HepG2 (cell line): ENCODE results near the gene GAS1. TPM values are rescaled to one million over a fixed set of nuclear protein-coding genes. Genes with fewer than 3 reads are reported as not detected.

Experiments
- ATAC-seq: fragments of 200-7000 bp; cut with Tn5 transposase; 3 replicates; pipeline ENCODE4 v1.9.1; 2020; ENCODE audit warnings: mild to moderate bottlenecking, moderate library complexity
- BruUV-seq: library from RNA; stranded (reverse); fragments of 400-500 nt; replicated peaks from 2 replicates; lab custom pipeline; 2021; lab: Mats Ljungman, UMichigan
- CTCF ChIA-PET: fragments of 300-600 bp; formaldehyde crosslinking; extraction: SDS; loops from one replicate; lab custom pipeline; 2021; ENCODE audit warnings: low total read pairs, inconsistent platforms, low intra/inter-chr PET ratio; lab: Yijun Ruan, JAX
- POLR2A ChIA-PET: fragments of 350-600 bp; sonication (Branson Sonifier 250); formaldehyde crosslinking; loops from one replicate; lab custom pipeline; 2020; ENCODE audit warnings: antibody characterized with exemption, inconsistent platforms; lab: Yijun Ruan, JAX
- DNase-seq: peaks from one replicate; pipeline ENCODE4 v3.0.0-alpha.2; 2015; ENCODE audit warnings: low spot score
- FAIRE-seq: peaks from 3 replicates; lab custom pipeline; 2011; peaks lifted over from hg19 to GRCh38; lab: Jason Lieb, UNC
- H2AFZ ChIP-seq: one replicate; pipeline ENCODE4 v1.6.1; 2011; ENCODE audit warnings: low read length, inconsistent platforms
- H3K27ac ChIP-seq: fragments of 300-600 bp; 3 replicates; pipeline ENCODE4 v1.8.0; 2011; ENCODE audit warnings: mixed run types, mild to moderate bottlenecking, mixed read lengths, low read length, inconsistent platforms; ENCODE audit not compliant: insufficient read depth; ENCODE audit errors: extremely low read length
- H3K27me3 ChIP-seq, 2 experiments: fragments of 200-600 bp in 1 of 2; 2 replicates in 1 of 2; 3 replicates in 1 of 2; pipeline versions ENCODE4 v1.6.0 to v1.8.0; 2011; ENCODE audit warnings: low read length in 2 of 2, mild to moderate bottlenecking in 2 of 2, moderate library complexity in 2 of 2, inconsistent platforms in 1 of 2; ENCODE audit not compliant: insufficient read depth in 2 of 2, control insufficient read depth in 1 of 2
- H3K36me3 ChIP-seq, 2 experiments: fragments of 200-600 bp in 1 of 2; replicated peaks in 1 of 2; 2 replicates in 1 of 2; 3 replicates in 1 of 2; pipeline versions ENCODE4 v1.5.1 to v1.8.0; 2011; ENCODE audit warnings: low read length in 2 of 2, inconsistent platforms in 1 of 2; ENCODE audit not compliant: insufficient read depth in 2 of 2, control insufficient read depth in 1 of 2
- H3K4me1 ChIP-seq: 2 replicates; pipeline ENCODE4 v1.5.1; 2012; ENCODE audit warnings: low read length, inconsistent platforms; ENCODE audit not compliant: insufficient read depth
- H3K4me2 ChIP-seq: 2 replicates; pipeline ENCODE4 v1.6.0; 2011; ENCODE audit warnings: low read depth, low read length, inconsistent platforms
- H3K4me3 ChIP-seq, 3 experiments: fragments of 200-600 bp in 1 of 3; sonication (generic), shearing (Covaris generic) in 1 of 3; replicated peaks in 1 of 3; 2 replicates each; pipeline ENCODE4 v1.5.1; 2011 to 2016; ENCODE audit warnings: low read length in 3 of 3, inconsistent platforms in 2 of 3, low read depth in 2 of 3, mild to moderate bottlenecking in 2 of 3, control low read depth in 1 of 3, mixed read lengths in 1 of 3; ENCODE audit not compliant: insufficient read depth in 1 of 3
- H3K79me2 ChIP-seq: one replicate; pipeline ENCODE4 v1.6.1; 2011; ENCODE audit warnings: low read length, inconsistent platforms; ENCODE audit not compliant: insufficient read depth
- H3K9ac ChIP-seq: 2 replicates; pipeline ENCODE4 v1.6.0; 2011; ENCODE audit warnings: mild to moderate bottlenecking, low read depth, low read length, inconsistent platforms; ENCODE audit not compliant: insufficient read depth
- H3K9me3 ChIP-seq: 2 replicates; pipeline ENCODE4 v1.5.1; 2012; ENCODE audit warnings: mild to moderate bottlenecking, low read length
- H4K20me1 ChIP-seq: 2 replicates; pipeline ENCODE4 v1.6.0; 2011; ENCODE audit warnings: inconsistent platforms, mild to moderate bottlenecking, low read length, moderate library complexity; ENCODE audit not compliant: insufficient read depth
- ELF4 ChIP-seq: sonication (generic); formaldehyde crosslinking; IDR thresholded peaks from 2 replicates; pipeline ENCODE4 v1.5.0; 2020; ENCODE audit warnings: missing genetic modification reagents, mild to moderate bottlenecking, moderate library complexity, borderline replicate concordance
- FLYWCH1 ChIP-seq: sonication (generic); formaldehyde crosslinking; IDR thresholded peaks from 2 replicates; pipeline ENCODE4 v1.8.1; 2023; ENCODE audit warnings: mild to moderate bottlenecking, missing genetic modification reagents
- NR2F2 ChIP-seq: IDR thresholded peaks from 2 replicates; pipeline ENCODE4 v1.6.1; 2012; ENCODE audit warnings: low read depth, inconsistent platforms, borderline replicate concordance
- PPARG ChIP-seq: conservative IDR thresholded peaks from 2 replicates; pipeline ENCODE4 v1.6.1; 2016; ENCODE audit warnings: missing biosample characterization, missing genetic modification reagents
- RBAK ChIP-seq: sonication (generic); formaldehyde crosslinking; IDR thresholded peaks from 2 replicates; pipeline ENCODE4 v1.5.1; 2020; ENCODE audit warnings: mild to moderate bottlenecking, missing genetic modification reagents
- SKI ChIP-seq: fragments of 450-650 bp; IDR thresholded peaks from one replicate; pipeline ENCODE4 v1.6.1; 2018; ENCODE audit warnings: mild to moderate bottlenecking; ENCODE audit not compliant: partially characterized antibody
- ZNF160 ChIP-seq: sonication (generic); formaldehyde crosslinking; IDR thresholded peaks from 2 replicates; pipeline ENCODE4 v1.8.0; 2022; ENCODE audit warnings: mild to moderate bottlenecking, inconsistent platforms, missing genetic modification reagents
- WGBS: methylation state at CpG from one replicate; pipeline ENCODE4 v1.1.6; 2017; ENCODE audit warnings: low lambda C conversion rate; 5-methylcytosine and 5-hydroxymethylcytosine counted together
- in situ Hi-C: cut with HindIII; loops from 2 replicates; pipeline ENCODE4 v1.10.0; 2017; ENCODE audit warnings: low pct_unique_long_range_greater_than_20kb; ENCODE audit not compliant: extremely low pct_ligation_motif_present
- intact Hi-C: fragments of 100-400 bp; cut with micrococcal nuclease; formaldehyde crosslinking; loops from one replicate; pipeline ENCODE4 v1.10.0; 2022; ENCODE audit not compliant: unreplicated experiment
- polyA plus RNA-seq, 8 experiments: library from polyadenylated mRNA; depleted of rRNA in 3 of 8; stranded (reverse) in 7 of 8; unstranded in 1 of 8; fragments of >200 nt; fragmentation: Illumina TruSeq in 4 of 8; extraction: Trizol in 4 of 8; gene quantifications; 2 replicates each; pipeline versions ENCODE4 v1.2.1 to v1.2.3, GENCODE V29; 2011 to 2016; ENCODE audit warnings: low read depth in 4 of 8, missing spikeins in 1 of 8, mixed read lengths in 1 of 8; ENCODE audit not compliant: insufficient read depth in 1 of 8
- total RNA-seq, 5 experiments: library from RNA; depleted of rRNA; stranded (reverse); fragments of >200 nt; fragmentation: Illumina TruSeq; extraction: Trizol; gene quantifications; 2 replicates each; pipeline ENCODE4 v1.2.3, GENCODE V29; 2016; ENCODE audit warnings: low read depth in 1 of 5
- TF ChIP-seq, protein P1 (sequence below): sonication (generic); formaldehyde crosslinking; IDR thresholded peaks from 2 replicates; pipeline ENCODE4 v1.4.0; 2020; ENCODE audit warnings: missing genetic modification reagents
- TF ChIP-seq, protein P2 (sequence below): sonication (generic); formaldehyde crosslinking; IDR thresholded peaks from 2 replicates; pipeline ENCODE4 v1.4.0; 2020; ENCODE audit warnings: missing genetic modification reagents

Gene GAS1
- total and polyA plus RNA-seq, 2 of the 13 experiments (the other 11 are each of a cell fraction or from before 2014, with no cell fraction given), result not detected

DNA sequence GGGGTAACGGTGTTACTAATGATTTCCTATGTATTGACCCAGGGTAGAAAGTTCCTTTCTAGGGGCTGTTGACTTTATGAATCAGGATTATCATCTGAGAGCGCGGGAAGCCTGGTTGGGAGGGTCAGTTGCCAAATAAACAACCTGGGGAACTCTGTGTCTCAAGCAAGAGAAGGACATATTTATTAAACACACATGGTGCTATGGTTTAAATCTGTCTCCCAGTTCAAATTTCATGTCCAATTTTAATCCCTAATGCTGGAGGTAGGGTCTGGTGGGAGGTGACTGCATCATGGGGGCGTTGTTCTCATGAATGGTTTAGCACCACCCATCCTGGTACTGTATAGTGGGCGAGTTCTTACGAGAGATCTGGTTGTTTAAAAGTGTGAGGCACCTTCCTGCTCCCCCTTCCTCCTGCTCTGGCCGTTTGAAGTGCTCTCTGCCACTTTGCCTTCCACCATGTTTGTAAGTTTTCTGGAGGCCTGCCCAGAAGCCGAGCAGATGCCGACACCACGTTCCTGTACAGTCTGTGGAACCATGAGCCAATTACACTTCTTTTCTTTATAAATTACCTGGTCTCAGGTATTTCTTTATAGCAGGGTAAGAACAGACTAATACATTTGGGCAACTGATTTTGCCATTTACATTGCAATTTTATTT is 19.7 kb upstream of the GAS1 start:
- Histone ChIP-seq H3K36me3 (no peaks in the 10 kb centered on the region), H3K4me3 (no peak overlapping the region), H3K27me3 (peaks cover 0 to 9% of the 10 kb centered on the region in 2 experiments; a peak in 1 of 5 replicates), H3K9ac (no peak overlapping the region), H3K9me3 (no peaks in the 10 kb centered on the region), H2AFZ (no peak overlapping the region), H3K79me2 (no peaks in the 10 kb centered on the region), H4K20me1 (no peaks in the 10 kb centered on the region), H3K4me1 (no peaks in the 10 kb centered on the region), H3K27ac (no peak overlapping the region), H3K4me2 (no peak overlapping the region)
- in situ Hi-C loops, result no loop called here
- TF ChIP-seq SKI (no peak), RBAK (no peak), FLYWCH1 (CRISPR knock-in tag) (no peak), ELF4 (CRISPR knock-in tag) (no peak), NR2F2 (no peak), ZNF160 (CRISPR knock-in tag) (no peak), PPARG (CRISPR knock-in tag) (no peak)
- TF ChIP-seq, protein P1, sequence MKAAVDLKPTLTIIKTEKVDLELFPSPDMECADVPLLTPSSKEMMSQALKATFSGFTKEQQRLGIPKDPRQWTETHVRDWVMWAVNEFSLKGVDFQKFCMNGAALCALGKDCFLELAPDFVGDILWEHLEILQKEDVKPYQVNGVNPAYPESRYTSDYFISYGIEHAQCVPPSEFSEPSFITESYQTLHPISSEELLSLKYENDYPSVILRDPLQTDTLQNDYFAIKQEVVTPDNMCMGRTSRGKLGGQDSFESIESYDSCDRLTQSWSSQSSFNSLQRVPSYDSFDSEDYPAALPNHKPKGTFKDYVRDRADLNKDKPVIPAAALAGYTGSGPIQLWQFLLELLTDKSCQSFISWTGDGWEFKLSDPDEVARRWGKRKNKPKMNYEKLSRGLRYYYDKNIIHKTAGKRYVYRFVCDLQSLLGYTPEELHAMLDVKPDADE, result no peak
- TF ChIP-seq, protein P2, sequence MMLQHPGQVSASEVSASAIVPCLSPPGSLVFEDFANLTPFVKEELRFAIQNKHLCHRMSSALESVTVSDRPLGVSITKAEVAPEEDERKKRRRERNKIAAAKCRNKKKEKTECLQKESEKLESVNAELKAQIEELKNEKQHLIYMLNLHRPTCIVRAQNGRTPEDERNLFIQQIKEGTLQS (CRISPR knock-in tag), result no peak
- no TSS peak for BruUV-seq
- intact Hi-C loops, result no loop called here
- POLR2A ChIA-PET, result no interaction called here
- no peak for FAIRE-seq
- WGBS, result 23% methylated on average over 10 of the region's 10 CpGs
- CTCF ChIA-PET, result no interaction called here
- no peak for ATAC-seq
- no peak for DNase-seq
